GM12892 (cell line): Measurements from ENCODE around the gene PRELP.

Experiments used
- DNase-seq: peaks from one replicate; pipeline ENCODE4 v3.0.0; 2011; ENCODE audit not compliant: insufficient read length
- FAIRE-seq: peaks from 2 replicates; lab custom pipeline; 2011; peaks lifted over from hg19 to GRCh38; lab: Jason Lieb, UNC
- POLR2A ChIP-seq: IDR thresholded peaks from 2 replicates; pipeline ENCODE4 v1.6.1; 2011; ENCODE audit warnings: low read depth, low read length, control low read depth
- POLR2AphosphoS5 ChIP-seq: IDR thresholded peaks from 2 replicates; pipeline ENCODE4 v1.6.1; 2011; ENCODE audit warnings: low read depth, low read length, control low read depth
- TAF1 ChIP-seq: IDR thresholded peaks from 2 replicates; pipeline ENCODE4 v1.6.1; 2011; ENCODE audit warnings: low read depth, mild to moderate bottlenecking, control low read depth, low read length, borderline replicate concordance

Gene PRELP

GRCh38 chr1:203534526-203534925 is 58.9 kb downstream of the PRELP start:
- FAIRE-seq = no peak
- no peak for DNase-seq
- no peak for TF ChIP-seq TAF1
- no peak for TF ChIP-seq POLR2AphosphoS5
- no peak for TF ChIP-seq POLR2A

GRCh38 chr1:203536575-203536974 is 61.0 kb downstream of the PRELP start:
- no peak for TF ChIP-seq POLR2A
- no peak for FAIRE-seq
- no peak for DNase-seq

GRCh38 chr1:203536980-203537455 is 61.4 kb downstream of the PRELP start:
- FAIRE-seq (no peak), DNase-seq (no peak)
- TF ChIP-seq POLR2AphosphoS5 (no peak), TAF1 (no peak), POLR2A (no peak)

DNA sequence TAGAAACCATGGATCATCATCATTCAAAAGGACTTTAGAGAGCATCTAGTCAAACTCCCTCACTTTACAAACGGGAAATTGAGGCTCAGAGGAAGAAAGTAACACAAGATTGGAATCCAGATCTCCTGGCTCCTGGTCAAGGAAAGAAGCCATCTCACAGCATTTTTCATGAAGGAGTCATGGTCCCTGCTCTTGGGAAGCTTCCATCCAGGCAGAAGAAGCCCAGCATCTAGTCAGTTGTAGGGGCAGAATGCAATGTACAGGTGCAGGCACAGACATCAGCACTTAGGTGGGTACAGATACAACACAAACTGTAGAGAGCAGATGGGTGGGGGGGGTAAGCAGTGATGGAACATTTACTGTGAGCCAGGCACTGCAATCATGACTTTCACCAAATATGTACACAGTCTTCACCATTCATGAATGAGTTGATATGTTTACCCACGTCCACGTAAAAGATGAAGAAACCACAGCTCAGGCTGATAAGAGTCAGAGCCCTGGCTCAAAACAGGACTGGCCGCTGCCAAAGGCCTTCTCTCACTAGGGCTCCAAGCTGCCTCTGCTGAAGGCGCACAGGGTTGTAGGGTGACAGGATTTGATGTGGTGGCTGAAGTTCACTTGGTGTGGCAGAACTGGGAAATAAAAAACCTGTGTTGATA is 62.3 kb downstream of the PRELP start:
- DNase-seq (no peak), FAIRE-seq (no peak)
- TF ChIP-seq TAF1 (no peak), POLR2A (no peak)

- no peak for FAIRE-seq
- no peak for DNase-seq
- no peak for TF ChIP-seq POLR2A
Measured at GRCh38 chr1:203538726-203539125, 63.1 kb downstream of the PRELP start.

DNA sequence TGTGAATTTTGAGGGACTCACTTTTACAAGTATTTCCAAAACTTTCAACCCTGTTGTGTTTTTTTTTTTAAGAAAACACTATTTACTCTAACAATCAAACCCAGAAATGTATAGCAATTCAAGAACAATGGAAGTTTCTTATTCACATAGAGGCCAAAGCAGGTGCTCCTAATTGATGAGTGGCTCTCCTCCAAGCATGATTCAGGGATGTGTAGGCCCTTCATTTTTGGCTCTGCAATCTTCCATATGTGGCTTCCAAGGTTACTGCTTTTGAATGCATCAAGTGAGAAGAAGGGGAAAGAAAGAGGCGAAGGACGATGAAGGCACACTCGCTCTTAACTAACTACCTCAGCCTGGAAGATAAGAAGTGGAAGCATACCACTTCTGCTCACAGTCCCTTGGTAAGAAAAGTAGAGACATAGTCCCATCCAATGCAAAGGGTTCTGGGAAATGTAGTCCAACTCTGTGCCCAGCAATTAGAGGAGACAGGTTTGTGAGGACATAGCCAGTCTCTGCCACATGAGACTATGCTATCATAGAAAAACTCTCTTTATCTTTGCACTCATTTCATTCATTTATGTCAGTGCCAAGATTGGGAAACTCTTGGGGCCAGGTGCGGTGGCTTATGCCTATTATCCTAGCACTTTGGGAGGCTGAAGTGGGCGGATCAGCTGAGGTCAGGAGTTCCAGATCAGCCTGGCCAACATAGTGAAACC is 64.4 kb downstream of the PRELP start:
- DNase-seq = no peak
- TF ChIP-seq POLR2A = no peak
- TF ChIP-seq POLR2AphosphoS5 = no peak
- no peak for TF ChIP-seq TAF1
- no peak for FAIRE-seq
